Measurements from ENCODE around the gene PACS2.
A peak's percentile ranks its signal among the peaks of the same experiment; 100 is the strongest.

PACS2 gene

GRCh38 chr14:105411017-105411941 is 96.7 kb downstream of the PACS2 start:
- DNase-seq (ENCODE audit: low read depth) = no peak

DNA sequence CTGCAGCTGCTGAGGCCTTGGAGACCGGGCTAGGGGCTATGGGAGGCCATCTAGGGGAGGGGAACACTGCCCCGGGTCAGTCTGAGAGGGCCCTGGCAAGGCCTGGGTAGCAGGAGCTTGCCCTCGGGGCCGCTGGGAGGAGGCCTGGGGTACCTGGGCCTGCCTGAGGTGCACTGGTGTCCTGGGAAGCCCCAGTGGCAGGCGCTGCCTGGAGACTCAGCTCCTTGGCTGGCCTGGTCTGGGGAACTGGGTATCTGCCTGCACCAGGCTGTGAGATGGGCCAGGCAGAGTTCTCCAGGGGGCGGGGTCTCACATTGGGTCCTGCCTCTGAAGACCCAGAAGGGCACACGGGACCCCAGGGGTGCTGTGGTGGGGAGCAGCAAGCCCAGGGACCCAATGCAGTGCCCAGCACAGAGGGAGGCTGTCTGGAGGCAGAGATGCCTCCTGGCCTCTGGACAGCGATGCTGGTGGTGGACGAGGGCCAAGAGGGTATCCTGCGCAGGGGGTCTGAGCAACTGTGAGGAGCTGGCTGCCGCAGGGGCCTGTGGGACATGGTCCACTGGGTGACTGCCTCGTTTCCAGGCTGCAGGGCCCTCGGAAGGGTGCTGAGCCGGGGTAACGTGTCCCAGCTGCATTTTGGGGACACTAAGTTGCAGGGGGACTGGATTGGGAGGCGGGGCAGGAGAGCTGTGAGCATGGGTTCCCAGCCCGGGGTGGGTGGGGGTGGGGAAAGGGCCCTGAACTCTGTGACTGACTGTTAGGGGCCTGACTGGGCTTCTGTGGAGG is 97.6 kb downstream of the PACS2 start:
- no peak for DNase-seq (ENCODE audit: low read depth)

GRCh38 chr14:105412771-105413543 is 98.4 kb downstream of the PACS2 start:
- no peak for DNase-seq (ENCODE audit: low read depth)

DNA sequence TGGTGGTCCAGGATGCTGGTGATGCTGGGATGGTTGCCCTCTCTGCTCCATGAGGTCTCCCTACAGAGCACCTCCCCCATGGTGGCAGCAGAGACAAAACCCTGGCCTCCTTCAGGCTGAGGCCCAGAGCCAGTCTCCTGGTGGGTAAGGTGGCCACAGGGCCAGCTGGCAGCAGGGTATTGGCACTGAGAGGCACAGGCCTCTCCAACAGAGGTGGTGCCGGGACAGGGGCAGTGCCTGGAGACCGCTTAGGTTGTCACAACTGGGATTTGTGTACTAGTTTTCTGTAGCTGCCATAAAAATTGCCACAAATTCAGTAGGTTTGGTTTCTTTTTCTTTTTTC is 99.0 kb downstream of the PACS2 start:
- no peak for DNase-seq (ENCODE audit: low read depth)

DNA sequence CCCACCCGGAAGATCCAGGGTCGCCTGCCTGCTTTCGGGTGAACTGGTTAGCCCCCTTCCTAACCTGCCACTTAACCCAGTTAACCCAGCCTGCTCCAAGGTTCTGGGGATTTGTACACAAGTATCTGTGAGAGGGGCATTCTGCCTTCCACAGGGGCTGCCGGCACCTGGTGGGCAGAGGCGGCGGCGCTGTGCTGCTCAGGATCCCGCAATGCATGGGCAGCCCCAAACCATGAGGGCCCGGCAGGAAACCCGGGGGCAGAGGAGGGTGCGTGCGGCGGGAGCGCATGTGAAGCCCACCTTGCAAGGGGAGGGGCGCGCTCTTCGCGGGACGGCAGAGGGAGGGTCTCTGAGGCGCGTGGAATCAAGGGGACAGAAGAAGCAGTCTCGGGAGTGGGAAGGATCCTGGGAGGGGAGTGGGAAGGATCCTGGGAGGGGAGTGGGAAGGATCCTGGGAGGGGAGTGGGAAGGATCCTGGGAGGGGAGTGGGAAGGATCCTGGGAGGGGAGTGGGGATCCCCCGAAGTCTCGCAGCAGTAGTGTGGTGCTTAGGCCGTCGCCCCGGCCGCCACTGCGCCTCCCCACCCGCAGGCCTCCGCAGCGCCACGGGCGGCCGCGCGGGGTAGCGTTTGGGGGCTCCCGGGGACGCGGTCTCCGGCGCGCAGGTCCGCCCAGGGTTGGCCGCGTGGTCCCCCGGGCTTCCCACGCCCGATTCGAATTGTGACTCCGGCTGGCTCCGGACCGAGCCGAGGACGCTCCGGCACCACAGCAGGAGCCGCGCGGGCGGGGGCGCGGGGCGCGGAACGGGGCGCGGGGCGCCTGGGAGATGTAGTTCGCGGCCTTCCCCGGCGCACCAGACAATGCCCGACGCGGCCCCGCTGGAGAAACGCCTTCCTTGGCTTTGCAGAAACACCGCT is 100.2 kb downstream of the PACS2 start:
- peak; percentile 22 for DNase-seq (ENCODE audit: low read depth)

- DNase-seq (ENCODE audit: low read depth) = no peak
These were observed 101.2 kb downstream of the PACS2 start for GRCh38 chr14:105415481-105416428.

GRCh38 chr14:105416671-105417070 is 102.1 kb downstream of the PACS2 start:
- no peak for DNase-seq (ENCODE audit: low read depth)

GRCh38 chr14:105417690-105418121 is 103.2 kb downstream of the PACS2 start:
- no peak for DNase-seq (ENCODE audit: low read depth)

- DNase-seq (ENCODE audit: low read depth) = no peak
These were observed 104.0 kb downstream of the PACS2 start for GRCh38 chr14:105418269-105419194.

DNA sequence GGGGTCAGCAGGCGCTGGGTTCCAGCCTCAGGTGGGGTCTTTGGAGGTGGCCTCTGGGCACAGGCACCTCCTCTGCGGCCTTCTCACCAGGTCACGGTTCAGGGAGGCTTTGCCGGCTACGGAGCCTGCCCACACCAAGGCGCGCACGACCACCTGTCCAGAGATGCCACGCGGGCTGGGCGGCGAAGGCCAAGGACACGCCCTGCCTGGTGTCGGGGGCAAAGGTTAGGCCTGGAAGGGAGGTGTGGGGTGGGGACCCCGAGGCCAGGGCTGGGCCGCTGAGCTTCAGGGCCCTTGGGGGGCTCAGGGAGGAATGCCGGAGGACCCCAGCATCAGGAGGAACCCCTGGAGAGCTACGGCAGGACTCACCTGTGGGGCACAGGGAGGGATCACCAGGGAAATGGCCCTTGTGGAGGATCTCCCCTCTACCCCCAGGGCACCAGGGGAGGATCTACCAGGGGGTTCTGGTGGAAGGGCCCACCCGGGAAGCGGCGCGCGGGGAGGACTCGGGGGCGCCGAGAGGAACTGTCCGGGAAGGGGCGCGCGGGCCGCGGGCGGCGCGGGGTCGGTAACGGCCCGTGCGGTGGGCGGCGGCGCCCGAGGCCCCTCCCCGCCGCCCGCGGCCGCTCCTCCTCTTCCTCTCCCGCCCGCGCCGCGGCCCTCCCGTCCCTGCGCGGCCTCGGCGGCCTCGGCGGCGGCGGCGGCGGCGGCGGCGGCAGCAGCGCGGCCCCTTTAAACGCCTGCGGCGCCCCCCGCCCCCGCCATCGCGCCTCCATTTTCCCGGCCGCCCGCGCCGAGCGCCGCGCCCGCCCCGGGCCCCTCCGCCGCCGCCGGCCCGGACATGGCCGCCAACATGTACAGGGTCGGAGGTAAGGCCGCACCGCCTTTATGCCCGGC is 104.9 kb downstream of the PACS2 start, which contains the start of gene MTA1:
Gene MTA1, plus strand, starts transcription at position 633 of the 897 bp plus-strand sequence. Its CDS starts 209 bp downstream, at position 842.
- DNase-seq (ENCODE audit: low read depth) = no peak

DNA sequence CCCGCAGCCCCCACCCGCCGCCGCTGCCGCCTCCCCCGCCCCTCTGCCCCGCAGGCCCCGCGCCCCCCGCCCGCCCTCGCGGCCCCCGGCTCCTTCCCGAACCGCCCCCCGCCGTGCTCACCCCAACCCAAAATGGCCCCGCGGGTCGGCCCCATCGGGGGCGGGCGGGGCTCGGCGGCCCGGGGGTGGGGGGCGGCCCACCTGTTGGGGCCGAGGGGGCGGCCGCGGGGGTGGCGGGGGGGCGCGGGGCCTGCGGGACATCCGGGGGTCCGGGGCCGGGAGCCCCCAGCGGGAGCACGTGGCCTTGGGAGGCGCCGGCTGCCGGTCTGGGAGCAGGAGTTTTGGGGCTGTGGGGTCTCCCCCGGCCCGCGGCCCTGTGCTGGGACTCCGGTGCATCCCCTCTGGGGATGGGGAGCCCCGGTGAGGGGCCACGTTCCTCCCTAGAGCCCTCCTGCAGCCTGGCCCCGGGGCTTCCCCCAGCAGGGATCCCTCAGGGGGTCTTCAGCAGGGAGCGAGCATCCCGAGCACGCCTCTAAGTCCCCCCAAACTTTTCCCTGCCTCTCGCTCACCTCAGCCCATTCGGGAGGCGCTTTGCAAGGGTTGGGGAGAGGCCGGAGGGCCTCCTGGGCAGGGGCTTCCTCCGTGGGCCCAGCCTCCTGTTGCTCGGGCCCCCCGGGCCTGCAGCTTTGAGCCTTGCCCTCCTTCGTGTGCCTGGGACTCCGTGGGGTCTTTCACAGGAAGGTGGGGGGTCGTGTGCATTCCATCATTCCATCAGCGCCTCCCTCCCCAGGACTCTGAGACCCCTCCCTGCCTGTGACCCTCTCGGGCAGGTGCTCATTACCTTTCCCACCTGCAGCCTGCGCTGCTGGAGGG is 105.8 kb downstream of the PACS2 start:
- no peak for DNase-seq (ENCODE audit: low read depth)

GRCh38 chr14:105420974-105421674 is 106.6 kb downstream of the PACS2 start:
- no peak for DNase-seq (ENCODE audit: low read depth)

DNA sequence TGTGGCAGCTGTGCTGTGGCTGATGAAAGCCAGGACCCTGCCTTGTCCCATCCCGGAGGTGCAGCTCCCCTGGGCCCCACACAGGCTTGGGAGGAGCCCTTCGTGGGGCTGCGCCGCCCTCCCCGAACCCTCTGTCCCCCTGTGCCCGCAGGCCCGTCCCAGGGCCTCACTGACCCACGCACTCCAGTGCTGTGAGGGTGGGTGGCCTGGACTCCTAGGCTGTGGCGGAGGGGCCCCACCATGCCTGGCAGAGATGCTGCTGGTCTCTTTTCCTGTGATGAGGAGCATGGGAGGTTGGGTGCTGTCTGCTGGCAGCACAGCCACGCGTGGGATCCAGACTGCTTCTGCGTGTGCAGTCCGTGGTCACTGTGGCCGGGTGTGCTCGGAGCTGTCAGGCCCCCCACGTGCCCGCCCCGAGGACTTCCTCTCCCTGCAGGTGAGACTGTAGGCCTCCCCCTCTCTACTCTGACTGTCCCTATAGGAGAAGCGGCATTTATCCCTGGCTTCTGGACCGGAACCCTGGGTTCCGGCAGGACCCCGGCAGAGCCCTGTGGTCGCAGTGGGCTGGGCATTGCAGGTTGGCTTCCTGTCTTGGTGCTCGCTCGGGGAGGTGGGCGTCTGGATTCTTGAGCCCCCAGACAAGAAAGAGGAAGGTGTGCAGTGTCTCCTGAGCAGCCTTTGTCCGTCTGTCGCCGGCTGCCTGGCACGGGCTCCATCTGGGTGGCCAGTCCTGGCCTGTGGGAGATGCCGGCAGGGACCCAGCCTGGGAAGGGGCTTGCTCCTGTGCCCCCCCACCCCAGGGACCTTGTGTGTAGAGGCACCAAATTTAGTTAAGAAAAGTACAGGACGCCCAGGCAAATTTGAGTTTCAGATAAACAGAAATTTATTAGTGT is 107.4 kb downstream of the PACS2 start:
- DNase-seq (ENCODE audit: low read depth) = no peak

DNA sequence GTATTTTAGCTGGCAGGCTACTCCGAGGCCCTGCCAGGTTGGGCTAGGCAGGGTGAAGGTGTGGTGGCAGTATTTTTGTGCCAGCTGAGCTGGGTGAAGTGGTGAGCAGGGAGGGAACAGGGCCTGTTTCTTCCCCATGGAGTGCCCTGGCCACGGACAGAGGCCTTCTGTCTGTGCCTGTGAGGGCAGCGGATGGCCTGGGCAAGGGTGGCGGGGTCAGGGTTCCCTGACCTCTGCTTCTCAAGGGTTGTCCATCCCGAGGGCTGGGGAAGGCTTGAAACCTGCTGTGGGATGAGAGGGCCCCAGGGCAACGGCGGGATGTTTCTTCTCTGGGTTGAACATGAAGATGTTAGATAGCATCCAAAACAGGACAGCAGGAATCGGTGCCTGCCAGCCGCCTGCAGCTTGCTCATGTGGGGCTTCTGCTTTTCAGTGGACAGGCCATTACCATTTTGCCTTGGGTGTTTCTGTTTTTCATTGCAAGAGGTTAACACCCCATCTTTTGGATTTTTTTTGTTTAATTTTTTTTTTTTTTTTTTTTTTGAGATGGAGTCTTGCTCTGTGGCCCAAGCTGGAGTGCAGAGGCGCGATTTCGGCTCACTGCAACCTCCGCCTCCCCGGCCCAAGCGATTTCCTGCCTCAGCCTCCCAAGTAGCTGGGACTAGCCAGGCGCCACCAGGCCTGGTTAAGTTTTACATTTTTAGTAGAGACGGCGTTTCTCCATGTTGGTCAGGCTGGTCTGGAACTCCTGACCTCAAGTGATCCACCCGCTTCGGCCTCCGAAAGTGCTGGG is 108.3 kb downstream of the PACS2 start:
- no peak for DNase-seq (ENCODE audit: low read depth)

Data from stimulated activated CD8-positive, alpha-beta memory T cell treated with anti-CD3 and anti-CD28 coated beads, Interleukin-15, amount 100 ng/mL, for 1 hour (primary cell).